HG03558 (cell line): ENCODE data around the gene PARD3B.

Experiments used
- ATAC-seq: cut with Tn5 transposase; IDR thresholded peaks from one replicate; pipeline ENCODE4 v1.9.1; 2021; ENCODE audit warnings: moderate number of reproducible peaks; ENCODE audit not compliant: unreplicated experiment; ENCODE audit errors: extremely low read depth

Gene PARD3B

DNA sequence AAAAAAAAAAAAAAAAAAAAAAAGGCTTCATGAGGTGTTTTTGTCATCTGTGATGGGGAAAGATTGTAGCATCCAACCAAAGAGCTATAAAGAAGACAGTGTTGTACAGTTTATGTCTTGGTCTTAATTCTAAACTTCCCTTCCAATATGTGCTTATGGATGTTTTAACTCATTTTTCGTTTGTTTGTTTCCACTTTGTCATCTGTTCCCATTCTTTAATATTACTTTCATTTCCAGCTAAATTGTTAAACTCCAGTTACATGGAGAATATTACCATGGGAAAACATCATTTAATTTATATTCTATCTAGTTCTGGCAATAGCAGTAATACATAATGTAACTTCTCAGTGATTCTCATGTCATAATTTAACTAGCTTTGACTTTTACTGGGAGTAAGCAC is 792.9 kb downstream of the PARD3B start:
- no peak for ATAC-seq

GRCh38 chr2:205343103-205343502 is 797.8 kb downstream of the PARD3B start:
- no peak for ATAC-seq

DNA sequence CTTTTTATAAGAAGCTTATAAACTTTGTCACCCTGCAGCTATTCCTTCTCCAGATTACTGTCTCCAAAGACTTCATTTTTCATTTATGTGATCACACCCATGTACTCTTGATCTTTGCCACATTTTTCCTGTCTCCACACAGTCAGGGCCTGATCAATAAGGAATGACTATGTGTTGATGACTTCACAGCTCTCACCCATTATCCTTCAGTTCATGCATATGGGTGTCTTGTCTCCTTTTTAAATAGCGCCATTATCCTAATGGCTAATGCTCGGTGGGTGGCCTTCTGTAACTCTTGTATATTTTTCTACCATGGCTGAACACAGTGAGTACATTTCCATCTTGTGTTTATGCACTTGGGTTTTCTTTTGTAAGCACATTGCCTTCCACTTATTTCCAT is 801.4 kb downstream of the PARD3B start:
- ATAC-seq = no peak

- ATAC-seq = no peak
Observed at GRCh38 chr2:205347899-205348298, 802.6 kb downstream of the PARD3B start.

DNA sequence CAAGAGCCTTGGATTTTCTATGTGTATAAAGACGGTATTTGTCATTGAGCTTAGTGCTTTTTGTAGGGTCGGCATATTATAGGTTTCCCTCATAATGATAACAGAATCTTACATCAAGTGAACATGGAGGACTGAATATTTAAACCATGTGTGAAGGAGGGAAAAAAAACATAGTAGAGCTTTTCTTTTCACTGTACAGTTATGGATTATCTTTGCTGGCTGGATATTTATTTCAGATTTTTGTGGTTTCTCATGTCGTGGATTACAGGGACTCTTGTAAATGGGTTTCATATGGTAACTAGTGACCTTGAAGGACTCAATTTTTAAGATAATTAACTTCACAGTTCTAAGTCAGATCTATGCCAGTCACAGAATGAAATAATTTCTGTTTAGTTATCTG is 806.8 kb downstream of the PARD3B start:
- no peak for ATAC-seq

GRCh38 chr2:205352593-205352992 is 807.3 kb downstream of the PARD3B start:
- no peak for ATAC-seq

DNA sequence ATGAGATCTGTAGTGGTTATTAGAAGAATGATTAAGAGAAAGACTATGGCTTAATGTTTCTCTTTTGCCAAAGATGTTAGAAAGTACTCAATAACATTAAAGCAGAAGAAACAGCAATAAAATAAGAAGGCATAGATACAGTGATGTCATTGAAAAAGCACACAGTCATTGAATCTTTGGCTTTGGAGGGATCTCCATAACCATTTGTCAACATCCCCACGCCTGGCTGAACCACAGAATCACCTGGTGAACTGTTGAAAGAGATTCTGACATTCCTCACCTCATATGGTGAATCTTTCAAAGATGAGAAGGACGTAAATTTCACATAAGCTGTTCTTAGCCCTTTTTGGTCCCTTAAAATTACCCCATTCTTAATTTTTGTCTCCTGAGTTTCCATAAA is 812.5 kb downstream of the PARD3B start:
- ATAC-seq = no peak

DNA sequence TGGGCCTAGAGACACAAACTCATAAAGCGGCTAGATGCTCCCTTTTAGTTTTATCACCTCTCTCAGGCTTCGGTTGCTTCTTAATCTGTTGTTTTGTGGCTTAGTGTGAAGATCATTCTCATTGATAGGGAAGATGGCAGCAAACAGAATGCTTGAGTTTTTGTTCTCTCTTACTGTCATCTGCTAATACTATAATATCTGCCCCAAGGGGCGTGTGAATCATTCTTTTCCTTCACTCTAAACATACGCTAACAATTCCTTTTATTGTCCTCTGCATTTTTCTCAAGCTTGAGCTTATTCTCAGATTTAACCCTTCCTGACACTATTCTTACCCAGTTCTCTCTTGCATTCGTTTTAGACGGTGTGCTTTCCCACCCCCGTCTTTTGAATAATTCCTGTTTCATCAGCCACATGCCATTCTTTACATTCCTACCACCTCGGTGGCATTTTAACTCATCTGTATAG is 813.1 kb downstream of the PARD3B start:
- ATAC-seq = no peak

GRCh38 chr2:205361272-205361671 is 816.0 kb downstream of the PARD3B start:
- ATAC-seq = no peak

DNA sequence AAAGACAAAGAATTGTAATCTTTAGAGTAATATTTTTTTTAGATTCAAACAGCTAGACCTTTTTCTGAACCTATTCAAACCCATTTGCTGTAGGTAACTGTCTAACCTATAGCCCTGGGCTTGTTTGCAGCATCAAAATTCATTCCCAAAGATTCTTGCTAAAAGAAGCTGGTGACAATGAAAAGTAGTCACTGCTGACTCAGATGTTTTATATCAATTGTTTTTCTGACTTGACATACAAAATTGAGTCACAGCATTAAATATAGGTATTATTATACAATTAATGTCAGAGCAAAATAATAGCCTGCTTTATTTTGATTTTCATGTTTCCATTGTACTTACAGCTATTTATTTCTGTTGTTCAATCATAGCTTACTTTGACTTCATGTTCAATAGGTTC is 816.7 kb downstream of the PARD3B start:
- no peak for ATAC-seq

GRCh38 chr2:205364261-205364660 is 819.0 kb downstream of the PARD3B start:
- no peak for ATAC-seq

GRCh38 chr2:205366336-205367060 is 821.2 kb downstream of the PARD3B start:
- no peak for ATAC-seq

DNA sequence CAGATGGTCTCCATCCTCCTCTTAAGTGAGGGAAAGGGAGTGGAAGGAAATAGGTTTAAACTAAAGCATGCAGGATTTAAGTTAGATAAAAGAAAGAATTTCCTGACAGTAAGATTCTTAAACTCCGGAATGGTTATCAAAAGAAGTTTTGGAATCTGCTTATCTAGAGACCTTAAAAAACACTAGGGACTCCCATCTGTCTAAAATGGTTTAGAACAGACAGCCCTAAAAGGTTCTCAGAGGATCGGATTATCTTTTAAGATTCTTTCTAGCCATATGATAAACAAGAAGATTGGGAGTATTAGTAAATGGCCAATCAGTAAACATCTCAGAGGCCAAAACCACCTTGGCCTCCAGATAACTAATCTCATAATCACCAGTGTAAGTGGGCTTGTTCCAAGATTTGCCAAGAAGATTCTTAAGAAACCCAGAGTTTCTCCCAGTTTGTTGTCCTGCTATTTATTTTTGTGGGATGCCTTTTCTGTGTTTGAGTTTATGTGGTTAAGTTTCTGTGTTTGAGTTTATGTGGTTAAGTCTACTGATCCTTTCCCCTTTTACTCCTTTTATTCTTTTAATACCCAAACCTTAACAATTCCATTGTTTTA is 822.2 kb downstream of the PARD3B start:
- ATAC-seq = no peak

DNA sequence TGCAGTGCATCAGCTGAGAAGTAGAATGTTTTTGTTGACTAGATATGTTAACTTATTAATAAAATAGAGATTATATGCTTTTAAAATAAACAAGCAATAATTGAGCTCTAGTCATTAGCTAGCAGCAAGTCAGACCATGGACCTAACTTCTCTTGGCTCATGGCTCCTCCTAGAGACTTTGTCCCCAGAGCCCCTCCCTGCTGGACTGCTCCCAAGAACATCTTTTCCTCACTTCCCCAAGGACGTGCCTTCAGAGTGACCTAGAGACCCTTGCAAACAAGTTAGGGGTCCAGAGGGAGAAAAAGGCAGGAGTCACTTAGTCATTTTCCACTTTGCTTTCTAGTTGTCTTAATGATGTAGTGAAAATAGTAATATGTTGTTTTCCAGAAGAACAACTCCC is 824.5 kb downstream of the PARD3B start:
- no peak for ATAC-seq

DNA sequence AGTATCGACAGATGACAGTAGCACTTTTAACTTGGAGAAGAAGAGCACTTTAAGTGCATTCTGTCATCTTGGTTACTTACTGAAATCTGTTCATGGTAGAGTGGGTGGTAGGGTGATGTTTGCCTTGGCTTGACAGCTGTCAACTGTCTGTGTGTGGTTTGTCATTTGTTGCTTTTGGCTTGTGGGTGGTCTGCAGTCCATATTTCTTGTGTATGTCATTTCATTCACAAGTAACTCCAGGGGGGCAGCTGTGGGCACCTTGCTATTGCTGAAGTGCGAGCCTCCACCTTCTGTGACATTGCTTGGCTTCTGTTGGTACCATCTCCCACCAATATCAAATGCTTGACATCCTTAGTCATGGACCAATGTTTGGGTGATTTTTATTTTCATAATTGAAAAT is 825.5 kb downstream of the PARD3B start:
- ATAC-seq = no peak

- no peak for ATAC-seq
Observed at GRCh38 chr2:205372141-205372540, 826.9 kb downstream of the PARD3B start.

DNA sequence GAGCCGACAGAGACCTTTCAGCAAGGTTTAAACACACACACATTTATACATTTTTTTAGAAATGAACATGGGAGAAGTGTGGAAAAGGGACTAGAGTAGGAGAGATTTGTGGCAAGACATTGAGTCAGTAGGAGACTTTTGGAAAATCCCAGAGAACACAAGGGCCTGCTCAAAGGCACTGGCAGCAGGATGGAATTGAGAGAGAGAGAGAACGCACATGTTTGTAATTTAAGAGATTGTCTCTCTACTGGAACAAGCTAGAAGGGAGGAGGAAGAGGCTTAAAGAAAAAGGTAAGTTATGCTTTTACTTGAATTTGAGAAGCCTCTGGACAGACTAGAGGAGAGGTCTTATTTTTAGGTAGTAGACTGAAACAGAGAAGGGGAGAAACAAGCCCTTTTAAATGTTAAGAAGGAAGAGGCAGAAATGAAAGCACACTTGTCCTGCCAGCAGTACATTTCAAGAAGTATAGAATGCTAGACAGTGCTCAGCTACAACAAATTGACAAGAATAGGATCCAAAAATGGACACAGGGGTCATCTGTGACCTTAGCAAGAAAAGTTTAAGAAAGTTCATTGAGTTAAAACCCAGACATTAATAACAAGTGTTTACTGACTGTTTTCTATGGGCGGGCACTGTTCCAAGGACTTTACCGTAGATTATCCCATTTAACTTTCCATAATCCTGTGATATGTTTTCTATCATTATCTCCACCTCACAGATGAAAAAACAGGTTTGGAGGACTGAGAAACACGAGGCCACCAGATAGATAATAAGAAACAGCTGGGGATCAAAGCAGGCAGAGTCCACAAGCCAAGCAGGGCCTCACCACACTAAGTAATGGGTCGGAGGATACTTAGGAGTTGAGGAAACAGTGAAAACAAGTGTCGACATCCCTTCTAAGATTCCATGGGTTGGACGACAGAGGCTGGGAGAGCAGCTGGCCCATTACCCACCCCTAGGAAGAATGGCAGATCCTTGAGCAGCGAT is 830.5 kb downstream of the PARD3B start:
- ATAC-seq = no peak

DNA sequence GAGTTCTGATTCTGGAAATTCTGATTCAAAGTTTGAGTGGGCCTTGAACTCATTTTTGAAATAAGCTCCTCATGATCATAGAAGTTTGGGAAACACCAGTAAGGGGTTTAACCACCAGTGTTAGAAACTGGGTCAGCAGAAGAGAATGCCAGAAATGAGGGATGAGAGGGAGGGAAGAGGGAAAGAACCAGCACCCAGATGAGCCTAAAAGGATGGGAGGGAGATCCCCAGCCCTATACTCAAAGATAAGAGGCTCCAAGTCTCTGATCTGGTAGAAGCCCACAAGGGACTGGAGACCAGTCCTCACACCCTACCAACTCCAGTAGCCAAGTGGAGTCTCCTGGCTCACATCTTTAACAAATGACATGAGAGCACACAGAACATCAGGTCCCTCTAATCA is 832.0 kb downstream of the PARD3B start:
- no peak for ATAC-seq

- ATAC-seq = no peak
Observed at GRCh38 chr2:205383601-205384000, 838.3 kb downstream of the PARD3B start.

GRCh38 chr2:205386109-205386508 is 840.8 kb downstream of the PARD3B start:
- ATAC-seq = no peak
